Nephron progenitor cell (in vitro differentiated cells): Measurements from ENCODE around the gene DHRSX.
"Not testable (repeated sequence)": the region's sequence is repeated elsewhere in the genome, so short reads cannot be mapped to it uniquely, and the experiment has no call there.

Experiments
- DNase-seq: peaks from one replicate; pipeline ENCODE4 v3.0.0; 2021
- H3K27ac Mint-ChIP-seq: 2 replicates; pipeline ENCODE4 v1.8.0; 2021; ENCODE audit warnings: mild to moderate bottlenecking, moderate library complexity, mixed read lengths
- H3K27me3 Mint-ChIP-seq: 2 replicates; pipeline ENCODE4 v1.8.0; 2021; ENCODE audit warnings: mild to moderate bottlenecking, low read depth, mixed read lengths; ENCODE audit not compliant: poor library complexity
- H3K36me3 Mint-ChIP-seq: 2 replicates; pipeline ENCODE4 v1.8.0; 2021; ENCODE audit warnings: low read depth, mixed read lengths
- H3K4me1 Mint-ChIP-seq: 2 replicates; pipeline ENCODE4 v1.8.0; 2021; ENCODE audit warnings: mixed read lengths
- H3K4me3 Mint-ChIP-seq: 2 replicates; pipeline ENCODE4 v1.8.0; 2021; ENCODE audit warnings: mild to moderate bottlenecking, moderate library complexity, mixed read lengths
- H3K9me3 Mint-ChIP-seq: 2 replicates; pipeline ENCODE4 v1.8.0; 2021; ENCODE audit warnings: mild to moderate bottlenecking, moderate library complexity, mixed read lengths
- TF ChIP-seq, protein P1 (sequence below): fragments of 200-600 bp; sonication (generic); IDR thresholded peaks from 2 replicates; pipeline ENCODE4 v1.5.0; 2021; ENCODE audit warnings: antibody characterized with exemption

DHRSX gene

DNA sequence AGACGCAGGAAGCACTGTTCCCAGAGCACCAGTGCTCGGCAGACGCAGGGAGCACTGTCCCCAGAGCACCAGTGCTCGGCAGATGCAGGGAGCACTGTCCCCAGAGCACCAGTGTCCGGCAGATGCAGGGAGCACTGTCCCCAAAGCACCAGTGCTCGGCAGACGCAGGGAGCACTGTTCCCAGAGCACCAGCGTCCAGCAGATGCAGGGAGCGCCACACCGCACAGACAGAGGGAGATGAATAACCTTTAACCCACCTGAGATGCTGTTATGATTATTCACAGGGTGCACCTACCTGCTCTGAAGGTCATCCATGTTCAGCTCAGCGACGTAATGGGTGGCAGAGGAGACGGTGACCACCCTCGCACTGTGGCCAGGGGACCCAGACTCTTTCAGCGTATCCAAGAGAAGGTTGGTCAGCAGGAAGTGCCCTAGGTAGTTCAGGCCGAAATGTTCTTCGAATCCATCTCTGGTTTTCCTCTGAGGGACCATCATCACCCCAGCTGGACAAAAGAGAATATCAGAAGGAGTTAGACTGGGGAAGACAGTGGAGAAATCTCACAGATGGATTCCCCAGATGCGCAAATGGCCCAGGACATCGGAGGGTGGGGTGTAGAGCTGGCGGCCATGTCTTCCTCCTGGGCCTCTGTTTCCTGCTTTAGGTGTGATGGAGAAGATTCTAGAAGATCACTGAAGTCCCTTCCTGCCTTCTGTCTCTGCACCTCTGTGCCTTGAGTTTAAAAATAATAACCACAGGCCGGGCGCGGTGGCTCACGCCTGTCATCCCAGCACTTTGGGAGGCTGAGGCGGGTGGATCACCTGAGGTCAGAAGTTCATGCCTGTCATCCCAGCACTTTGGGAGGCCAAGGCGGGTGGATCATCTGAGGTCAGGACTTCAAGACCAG lies 234.1 kb downstream of the DHRSX start:
- TF ChIP-seq, protein P1, sequence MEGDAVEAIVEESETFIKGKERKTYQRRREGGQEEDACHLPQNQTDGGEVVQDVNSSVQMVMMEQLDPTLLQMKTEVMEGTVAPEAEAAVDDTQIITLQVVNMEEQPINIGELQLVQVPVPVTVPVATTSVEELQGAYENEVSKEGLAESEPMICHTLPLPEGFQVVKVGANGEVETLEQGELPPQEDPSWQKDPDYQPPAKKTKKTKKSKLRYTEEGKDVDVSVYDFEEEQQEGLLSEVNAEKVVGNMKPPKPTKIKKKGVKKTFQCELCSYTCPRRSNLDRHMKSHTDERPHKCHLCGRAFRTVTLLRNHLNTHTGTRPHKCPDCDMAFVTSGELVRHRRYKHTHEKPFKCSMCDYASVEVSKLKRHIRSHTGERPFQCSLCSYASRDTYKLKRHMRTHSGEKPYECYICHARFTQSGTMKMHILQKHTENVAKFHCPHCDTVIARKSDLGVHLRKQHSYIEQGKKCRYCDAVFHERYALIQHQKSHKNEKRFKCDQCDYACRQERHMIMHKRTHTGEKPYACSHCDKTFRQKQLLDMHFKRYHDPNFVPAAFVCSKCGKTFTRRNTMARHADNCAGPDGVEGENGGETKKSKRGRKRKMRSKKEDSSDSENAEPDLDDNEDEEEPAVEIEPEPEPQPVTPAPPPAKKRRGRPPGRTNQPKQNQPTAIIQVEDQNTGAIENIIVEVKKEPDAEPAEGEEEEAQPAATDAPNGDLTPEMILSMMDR, result no peak
- no peaks in the 10 kb centered on the region for H3K27me3 Mint-ChIP-seq
- no peak for DNase-seq
- peaks cover 45% of the 10 kb centered on the region for H3K36me3 Mint-ChIP-seq
- no peak overlapping the region for H3K4me3 Mint-ChIP-seq
- H3K27ac Mint-ChIP-seq, result peak overlapping the region; percentile 74
- H3K9me3 Mint-ChIP-seq, result peaks cover 4% of the 10 kb centered on the region
- peaks cover 28% of the 10 kb centered on the region for H3K4me1 Mint-ChIP-seq

DNA sequence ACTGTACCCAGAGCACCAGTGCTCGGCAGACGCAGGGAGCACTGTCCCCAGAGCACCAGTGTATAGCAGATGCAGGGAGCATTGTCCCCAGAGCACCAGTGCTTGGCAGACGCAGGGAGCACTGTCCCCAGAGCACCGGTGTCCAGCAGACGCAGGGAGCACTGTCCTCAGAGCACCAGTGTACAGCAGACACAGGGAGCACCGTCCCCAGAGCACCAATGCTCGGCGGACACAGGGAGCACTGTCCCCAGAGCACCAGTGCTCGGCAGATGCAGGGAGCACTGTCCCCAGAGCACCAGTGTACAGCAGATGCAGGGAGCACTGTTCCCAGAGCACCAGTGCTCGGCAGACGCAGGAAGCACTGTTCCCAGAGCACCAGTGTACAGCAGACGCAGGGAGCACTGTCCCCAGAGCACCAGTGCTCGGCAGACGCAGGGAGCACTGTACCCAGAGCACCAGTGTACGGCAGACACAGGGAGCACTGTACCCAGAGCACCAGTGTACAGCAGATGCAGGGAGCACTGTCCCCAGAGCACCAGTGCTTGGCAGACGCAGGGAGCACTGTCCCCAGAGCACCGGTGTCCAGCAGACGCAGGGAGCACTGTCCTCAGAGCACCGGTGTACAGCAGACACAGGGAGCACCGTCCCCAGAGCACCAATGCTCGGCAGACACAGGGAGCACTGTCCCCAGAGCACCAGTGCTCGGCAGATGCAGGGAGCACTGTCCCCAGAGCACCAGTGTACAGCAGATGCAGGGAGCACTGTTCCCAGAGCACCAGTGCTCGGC lies 234.9 kb downstream of the DHRSX start:
- not testable (repeated sequence) for H3K27me3 Mint-ChIP-seq, H3K4me3 Mint-ChIP-seq, H3K9me3 Mint-ChIP-seq, H3K27ac Mint-ChIP-seq, DNase-seq
- H3K4me1 Mint-ChIP-seq, result peaks cover 21% of the 10 kb centered on the region
- peaks cover 38% of the 10 kb centered on the region for H3K36me3 Mint-ChIP-seq

DNA sequence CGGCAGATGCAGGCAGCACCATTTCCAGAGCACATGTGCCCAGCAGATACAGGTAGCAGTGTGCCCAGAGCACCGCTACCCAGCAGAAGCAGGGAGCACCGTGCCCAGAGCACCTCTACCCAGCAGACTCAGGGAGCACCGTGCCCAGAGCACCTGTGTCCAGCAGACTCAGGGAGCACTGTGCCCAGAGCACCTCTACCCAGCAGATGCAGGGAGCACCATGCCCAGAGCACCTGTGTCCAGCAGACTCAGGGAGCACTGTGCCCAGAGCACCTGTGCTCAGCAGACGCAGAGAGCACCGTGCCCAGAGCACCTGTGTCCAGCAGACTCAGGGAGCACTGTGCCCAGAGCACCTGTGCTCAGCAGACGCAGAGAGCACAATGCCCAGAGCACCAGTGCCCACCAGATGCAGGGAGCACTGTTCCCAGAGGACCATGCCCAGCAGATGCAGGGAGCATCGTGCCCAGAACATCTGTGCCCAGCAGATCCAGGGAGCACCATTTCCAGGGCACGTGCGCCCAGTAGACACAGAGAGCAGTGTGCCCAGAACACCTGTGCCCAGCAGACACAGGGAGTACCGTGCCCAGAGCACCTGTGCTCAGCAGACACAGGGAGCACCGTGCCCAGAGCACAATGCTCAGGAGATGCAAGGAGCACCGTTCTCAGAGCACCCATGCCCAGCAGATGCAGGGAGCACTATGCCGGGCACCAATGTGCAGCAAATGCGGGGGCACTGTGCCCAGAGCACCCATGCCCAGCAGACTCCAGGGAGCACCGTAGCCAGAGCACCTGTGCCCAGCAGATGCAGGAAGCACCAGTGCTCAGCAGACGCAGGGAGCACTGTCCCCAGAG lies 236.4 kb downstream of the DHRSX start:
- no peak overlapping the region for H3K27ac Mint-ChIP-seq
- H3K4me1 Mint-ChIP-seq, result peaks cover 15% of the 10 kb centered on the region
- H3K4me3 Mint-ChIP-seq, result no peak overlapping the region
- H3K36me3 Mint-ChIP-seq, result peaks cover 27% of the 10 kb centered on the region
- H3K9me3 Mint-ChIP-seq, result no peaks in the 10 kb centered on the region
- DNase-seq, result no peak
- H3K27me3 Mint-ChIP-seq, result no peaks in the 10 kb centered on the region
- TF ChIP-seq, protein P1, result no peak

DNA sequence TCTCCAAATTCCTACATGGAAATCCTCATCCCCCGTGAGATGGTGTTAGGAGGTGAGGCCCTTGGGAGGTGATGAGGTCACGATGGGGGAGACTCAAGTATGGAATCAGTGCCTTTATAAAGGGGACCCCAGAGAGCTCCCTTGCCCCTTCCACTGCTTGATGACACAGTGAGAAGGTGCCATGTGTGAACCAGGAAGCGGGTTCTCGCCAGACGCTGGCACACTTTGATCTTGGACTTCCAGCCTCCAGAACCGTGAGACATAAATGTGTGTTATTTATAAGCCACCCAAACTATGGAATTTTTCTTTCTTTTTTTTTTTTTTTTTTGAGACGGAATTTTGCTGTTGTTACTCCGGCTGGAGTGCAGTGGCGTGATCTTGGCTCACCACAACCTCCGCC lies 237.6 kb downstream of the DHRSX start:
- DNase-seq, result no peak
- no peaks in the 10 kb centered on the region for H3K27me3 Mint-ChIP-seq
- H3K4me1 Mint-ChIP-seq, result peaks cover 15% of the 10 kb centered on the region
- H3K36me3 Mint-ChIP-seq, result peaks cover 27% of the 10 kb centered on the region
- peak overlapping the region; percentile 60 for H3K27ac Mint-ChIP-seq
- no peaks in the 10 kb centered on the region for H3K9me3 Mint-ChIP-seq
- H3K4me3 Mint-ChIP-seq, result no peak overlapping the region
- TF ChIP-seq, protein P1, result no peak

DNA sequence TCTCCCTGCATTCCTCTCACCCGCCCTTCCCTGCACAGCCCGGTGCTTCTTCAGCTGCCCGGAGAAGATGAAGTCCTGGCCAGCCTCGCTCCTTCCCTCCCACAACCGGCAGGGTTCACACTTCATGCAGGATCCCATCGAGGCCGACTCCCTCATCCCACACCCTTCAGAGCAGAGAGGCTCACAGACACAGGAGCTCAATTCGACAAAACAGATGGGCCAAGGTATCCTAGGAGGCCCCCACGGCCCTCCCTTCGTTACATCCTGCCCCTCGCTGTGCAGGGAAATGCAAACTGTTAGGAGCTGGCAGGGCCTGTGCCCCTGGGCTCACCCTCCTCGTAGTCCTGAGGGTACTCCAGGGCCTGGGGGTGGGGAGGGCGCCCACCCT lies 238.1 kb downstream of the DHRSX start:
- Mint-ChIP-seq H3K27ac (peak overlapping the region; percentile 19), H3K9me3 (no peaks in the 10 kb centered on the region), H3K4me3 (no peak overlapping the region), H3K27me3 (no peaks in the 10 kb centered on the region), H3K36me3 (peaks cover 27% of the 10 kb centered on the region), H3K4me1 (peaks cover 15% of the 10 kb centered on the region)
- DNase-seq, result no peak
- TF ChIP-seq, protein P1, result no peak
